Liver (tissue), 9 donors: ENCODE measurements around the gene HEXIM1. TPM values are rescaled to one million over a fixed set of nuclear protein-coding genes. Genes with fewer than 3 reads are reported as not detected.

Experiments
- DNase-seq: peaks from one replicate; pipeline ENCODE4 v3.0.0-alpha.2; 2017; ENCODE audit warnings: low spot score
- H3K27ac ChIP-seq, 2 donors: one replicate each; pipeline ENCODE4 v1.7.0; 2013; ENCODE audit warnings: inconsistent platforms in 2 of 2, low read length in 2 of 2, control low read depth in 1 of 2, low read depth in 1 of 2, mild to moderate bottlenecking in 1 of 2
- H3K27me3 ChIP-seq, 4 donors: one replicate each; pipeline versions ENCODE4 v1.6.1 to v1.7.0; 2013; ENCODE audit warnings: low read length in 3 of 4, inconsistent platforms in 1 of 4, mild to moderate bottlenecking in 1 of 4, moderate library complexity in 1 of 4; ENCODE audit not compliant: control insufficient read depth in 4 of 4, insufficient read depth in 4 of 4
- H3K36me3 ChIP-seq, 4 donors: one replicate each; pipeline versions ENCODE4 v1.6.1 to v1.7.0; 2013; ENCODE audit warnings: low read length in 3 of 4, mild to moderate bottlenecking in 3 of 4, low read depth in 1 of 4, moderate library complexity in 1 of 4; ENCODE audit not compliant: control insufficient read depth in 4 of 4, insufficient read depth in 3 of 4
- H3K4me1 ChIP-seq, 4 donors: one replicate each; pipeline versions ENCODE4 v1.6.1 to v1.7.0; 2013; ENCODE audit warnings: low read length in 3 of 4, mild to moderate bottlenecking in 3 of 4, moderate library complexity in 1 of 4; ENCODE audit not compliant: control insufficient read depth in 4 of 4, insufficient read depth in 4 of 4
- H3K4me3 ChIP-seq, 3 donors: one replicate each; pipeline versions ENCODE4 v1.6.1 to v1.7.0; 2013; ENCODE audit warnings: low read length in 3 of 3, control low read depth in 1 of 3, low read depth in 1 of 3, mild to moderate bottlenecking in 1 of 3
- H3K9ac ChIP-seq, 2 donors: one replicate each; pipeline ENCODE4 v1.7.0; 2013; ENCODE audit warnings: low read length in 2 of 2, mild to moderate bottlenecking in 2 of 2, moderate library complexity in 2 of 2, control low read depth in 1 of 2, low read depth in 1 of 2
- H3K9me3 ChIP-seq, 4 donors: one replicate each; pipeline versions ENCODE4 v1.6.1 to v1.7.0; 2013; ENCODE audit warnings: low read length in 3 of 4; ENCODE audit not compliant: control insufficient read depth in 4 of 4
- CTCF ChIP-seq: fragments of 150-350 bp; IDR thresholded peaks from 2 replicates; pipeline ENCODE4 v1.5.1; 2017; ENCODE audit warnings: improper control_type of control experiment, low read depth, low read length; ENCODE audit not compliant: missing input control
- FOXA1 ChIP-seq: IDR thresholded peaks from 2 replicates; pipeline ENCODE4 v1.6.1; 2016; ENCODE audit warnings: antibody characterized with exemption
- GABPA ChIP-seq, 2 donors: IDR thresholded peaks in 1 of 2; conservative IDR thresholded peaks in 1 of 2; 2 replicates each; pipeline ENCODE4 v1.6.1; 2016; ENCODE audit warnings: antibody characterized with exemption in 2 of 2, mild to moderate bottlenecking in 1 of 2, moderate library complexity in 1 of 2
- HNF4G ChIP-seq: IDR thresholded peaks from 2 replicates; pipeline ENCODE4 v1.6.1; 2016; ENCODE audit warnings: antibody characterized with exemption
- JUND ChIP-seq, 2 donors: IDR thresholded peaks; 2 replicates each; pipeline ENCODE4 v1.6.1; 2016; ENCODE audit warnings: antibody characterized with exemption in 2 of 2
- MAX ChIP-seq: IDR thresholded peaks from 2 replicates; pipeline ENCODE4 v1.6.1; 2016; ENCODE audit warnings: antibody characterized with exemption
- NR2F2 ChIP-seq: IDR thresholded peaks from 2 replicates; pipeline ENCODE4 v1.6.1; 2016; ENCODE audit warnings: antibody characterized with exemption
- RAD21 ChIP-seq, 2 donors: IDR thresholded peaks; 2 replicates each; pipeline ENCODE4 v1.6.1; 2016; ENCODE audit warnings: antibody characterized with exemption in 2 of 2, mild to moderate bottlenecking in 2 of 2
- REST ChIP-seq: IDR thresholded peaks from 2 replicates; pipeline ENCODE4 v1.6.1; 2016; ENCODE audit warnings: antibody characterized with exemption, mild to moderate bottlenecking
- RXRA ChIP-seq, 2 donors: IDR thresholded peaks; 2 replicates each; pipeline ENCODE4 v1.6.1; 2017 to 2018; ENCODE audit warnings: antibody characterized with exemption in 2 of 2, mild to moderate bottlenecking in 1 of 2
- SP1 ChIP-seq: IDR thresholded peaks from 2 replicates; pipeline ENCODE4 v1.6.1; 2018; ENCODE audit warnings: antibody characterized with exemption, mild to moderate bottlenecking
- TAF1 ChIP-seq: conservative IDR thresholded peaks from 2 replicates; pipeline ENCODE4 v1.6.1; 2016; ENCODE audit warnings: antibody characterized with exemption, mild to moderate bottlenecking
- YY1 ChIP-seq: IDR thresholded peaks from 2 replicates; pipeline ENCODE4 v1.6.1; 2016; ENCODE audit warnings: antibody characterized with exemption, mild to moderate bottlenecking
- ZBTB33 ChIP-seq: IDR thresholded peaks from 2 replicates; pipeline ENCODE4 v1.6.1; 2016; ENCODE audit warnings: antibody characterized with exemption
- WGBS: extraction: QIAGEN DNeasy Blood & Tissue Kit; methylation state at CpG from one replicate; pipeline ENCODE4 v1.1.7; 2013; 5-methylcytosine and 5-hydroxymethylcytosine counted together
- polyA plus RNA-seq, 2 donors: library from polyadenylated mRNA; stranded (reverse) in 1 of 2; unstranded in 1 of 2; fragments of 200-250 nt in 1 of 2; fragments of >200 nt in 1 of 2; fragmentation: Nextera tagmentation in 1 of 2; extraction: Ambion mirVana in 1 of 2; gene quantifications; one replicate each; pipeline versions ENCODE4 v1.2.1 to v1.2.3, GENCODE V29; 2013 to 2015
- total RNA-seq, 2 donors: library from RNA; depleted of rRNA; stranded (reverse); fragments of >200 nt; gene quantifications; one replicate each; pipeline ENCODE4 v1.2.3, GENCODE V29; 2014
- donor health status: healthy.
- donor health status: healthy.
- donor health status: healthy.
- donor health status: healthy.
- donor health status: healthy.

The HEXIM1 gene
- total and polyA plus RNA-seq, 4 donors = 7.4 to 14.3 (median 12.3) TPM

GRCh38 chr17:45164734-45165269 lies 16.5 kb downstream of the HEXIM1 start (continued):
- TF ChIP-seq ZBTB33 (no peak), YY1 (no peak), FOXA1 (no peak), NR2F2 (no peak), MAX (no peak), RXRA (IDR thresholded peaks at IDR 0.05) (no peak)

GRCh38 chr17:45168991-45169752 lies 20.9 kb downstream of the HEXIM1 start:
- peaks cover 7 to 34% (median 24%) of the 10 kb centered on the region in 4 donors for H3K4me1 ChIP-seq
- H3K9me3 ChIP-seq = no peaks in the 10 kb centered on the region
- no peak for DNase-seq
- TF ChIP-seq TAF1 (no peak), RAD21 (IDR thresholded peaks at IDR 0.05) (no peak), HNF4G (no peak), MAX (no peak), REST (no peak), NR2F2 (no peak), RXRA (IDR thresholded peaks at IDR 0.05) (no peak), GABPA (IDR thresholded peaks at IDR 0.05 in 1 of 2, conservative IDR thresholded peaks at IDR 0.05 in 1 of 2) (no peak), SP1 (no peak), CTCF (no peak), JUND (IDR thresholded peaks at IDR 0.05) (no peak), ZBTB33 (no peak), FOXA1 (no peak)
- H3K27me3 ChIP-seq = no peaks in the 10 kb centered on the region
- WGBS = 96% methylated on average over 43 of the region's 43 CpGs
- H3K27ac ChIP-seq = no peak overlapping the region
- peaks cover 0 to 14% (median 0%) of the 10 kb centered on the region in 4 donors for H3K36me3 ChIP-seq
- no peak overlapping the region for H3K9ac ChIP-seq
- H3K4me3 ChIP-seq = no peak overlapping the region
